Stimulated activated CD8-positive, alpha-beta memory T cell treated with anti-CD3 and anti-CD28 coated beads, Interleukin-7, amount 100 ng/mL, for 48 hours (primary cell): ENCODE data around the gene TPD52L2.
"Not testable (repeated sequence)": the region's sequence is repeated elsewhere in the genome, so short reads cannot be mapped to it uniquely, and the experiment has no call there.

Source experiments
- DNase-seq, 2 donors: peaks; one replicate each; pipeline ENCODE4 v3.0.0-alpha.2; 2020; ENCODE audit warnings: low read depth in 1 of 2; ENCODE audit errors: extremely low read depth in 1 of 2

The TPD52L2 gene

GRCh38 chr20:63835021-63835858, 29.8 kb upstream of the TPD52L2 start:
- DNase-seq, result no peak

DNA sequence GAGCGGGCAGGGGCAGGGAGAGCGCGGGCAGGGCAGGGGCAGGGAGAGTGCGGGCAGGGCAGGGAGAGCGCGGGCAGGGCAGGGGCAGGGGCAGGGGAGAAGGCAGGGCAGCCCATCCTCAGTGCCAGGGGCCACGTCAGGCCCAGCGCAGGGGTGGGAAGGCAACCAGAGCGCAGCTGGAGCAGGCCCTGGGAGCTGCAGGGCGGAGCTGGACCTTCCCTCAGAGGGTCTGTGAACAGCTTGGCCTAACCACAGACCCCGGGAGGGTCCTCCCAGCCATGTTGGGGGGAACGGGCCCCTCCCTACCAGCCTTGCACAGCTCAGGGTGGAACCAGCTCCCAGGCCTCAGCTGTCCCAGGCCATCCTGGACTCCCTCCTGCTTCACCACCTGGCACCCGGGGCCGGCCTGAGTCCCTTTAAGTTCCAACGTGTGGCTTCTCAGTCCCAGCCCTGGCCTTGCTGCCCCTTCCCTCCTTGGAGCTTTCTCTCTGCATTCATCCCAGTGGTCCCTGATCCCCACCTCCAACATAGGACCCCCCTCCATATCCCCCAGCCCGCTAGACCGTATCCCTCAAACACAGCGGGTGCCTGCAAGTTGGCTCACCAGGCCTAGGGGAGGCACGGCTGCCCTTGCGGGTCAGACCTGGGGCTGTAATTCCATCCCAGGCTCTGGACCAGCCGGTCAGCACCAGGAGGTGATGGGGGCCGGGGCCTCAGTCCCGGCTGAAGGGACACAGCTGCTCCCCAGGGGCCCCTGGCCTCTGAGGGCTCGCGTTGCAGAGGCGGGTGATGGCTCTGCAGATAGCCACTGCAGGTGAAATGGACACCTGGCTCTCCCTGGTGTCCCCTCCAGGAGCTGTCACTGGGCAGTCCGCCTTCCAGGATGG, 28.4 kb upstream of the TPD52L2 start:
- no peak for DNase-seq

GRCh38 chr20:63837479-63837878, 27.6 kb upstream of the TPD52L2 start:
- no peak for DNase-seq

DNA sequence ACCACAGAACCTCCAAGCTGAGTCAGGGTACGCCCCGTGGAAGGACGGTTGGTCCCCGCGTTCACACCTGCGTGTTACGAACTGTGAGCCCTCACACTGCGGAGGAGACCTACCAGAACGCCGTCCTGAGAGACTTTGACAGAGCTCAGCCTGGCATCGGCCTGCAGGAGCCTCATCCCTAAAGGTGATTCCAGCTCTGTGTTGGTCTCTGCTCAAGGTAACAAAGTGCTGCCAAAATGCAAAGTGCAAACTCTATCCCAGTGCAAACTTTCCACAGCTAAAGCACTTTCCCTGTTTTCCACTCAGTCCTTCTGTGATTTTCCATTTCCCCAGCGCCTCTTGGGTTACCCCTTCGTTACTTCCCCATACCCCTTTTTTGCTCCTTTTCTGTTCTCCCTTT, 25.4 kb upstream of the TPD52L2 start:
- no peak for DNase-seq

GRCh38 chr20:63840405-63840828, 24.7 kb upstream of the TPD52L2 start:
- DNase-seq, result no peak

GRCh38 chr20:63842258-63842657, 22.8 kb upstream of the TPD52L2 start:
- no peak for DNase-seq

DNA sequence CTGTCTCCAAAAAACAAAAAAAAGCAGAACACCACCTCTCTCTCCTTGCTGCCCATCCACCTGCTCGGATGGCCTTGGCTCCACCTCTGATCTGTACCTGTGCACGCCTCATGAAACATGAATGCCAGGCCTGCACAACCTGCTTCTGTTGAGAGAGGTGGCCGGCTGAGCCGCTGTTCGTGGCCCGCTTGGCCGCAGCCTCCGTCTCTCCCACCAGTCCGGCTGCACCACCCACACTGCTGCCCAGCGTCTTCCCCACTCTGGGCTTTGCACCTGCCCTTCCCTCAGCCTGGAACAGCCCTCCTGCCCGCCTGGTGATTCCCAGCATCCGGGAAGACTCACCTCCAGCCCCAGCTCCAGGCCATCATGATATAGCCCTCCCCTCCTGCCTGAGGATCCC, 21.8 kb upstream of the TPD52L2 start:
- DNase-seq, result no peak

DNA sequence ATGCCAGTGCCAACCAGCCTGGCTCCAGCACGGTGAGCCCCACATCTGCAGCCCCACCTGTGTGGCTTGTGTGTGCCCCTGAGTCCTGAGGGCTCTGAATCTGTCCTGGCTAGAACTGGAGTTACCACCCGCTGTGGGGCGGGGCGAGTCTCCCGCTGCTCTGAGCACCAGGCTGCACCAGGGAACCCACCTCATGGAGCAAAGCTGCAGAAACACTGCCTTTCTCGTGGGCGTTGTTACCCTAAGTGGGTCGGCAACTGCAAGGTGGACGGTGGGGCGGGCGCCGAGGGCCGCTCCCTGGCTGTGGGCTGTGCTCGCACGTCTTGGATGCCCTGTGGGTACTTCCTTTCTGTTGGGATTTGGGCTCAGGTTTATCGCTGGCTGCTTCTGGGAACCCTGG, 21.3 kb upstream of the TPD52L2 start:
- no peak for DNase-seq

DNA sequence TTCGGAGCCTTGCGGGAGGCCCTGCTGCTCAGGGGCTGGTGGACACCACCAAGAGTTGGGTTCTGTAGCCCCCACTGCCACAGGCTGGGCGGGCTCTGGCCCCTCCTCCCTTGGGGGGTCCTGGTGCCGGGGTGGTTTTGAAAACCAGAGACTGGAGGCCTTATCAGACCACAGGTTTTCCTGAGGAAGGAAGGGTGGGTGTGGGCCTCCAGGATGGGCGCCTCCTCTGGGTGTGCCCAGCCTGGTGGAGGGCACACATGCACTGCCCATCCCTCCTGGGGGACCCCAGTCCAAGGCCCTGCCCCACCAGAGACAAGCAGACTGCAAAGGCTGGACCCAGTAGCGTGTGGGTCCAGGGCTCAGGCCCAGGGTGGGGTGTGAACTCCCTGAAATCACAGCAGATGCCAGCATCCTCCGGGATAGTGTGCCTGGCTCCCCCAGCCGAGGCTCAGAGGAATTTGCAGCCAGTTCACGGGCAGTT, 20.5 kb upstream of the TPD52L2 start:
- no peak for DNase-seq

- no peak for DNase-seq
Observed at GRCh38 chr20:63846128-63846771, 18.8 kb upstream of the TPD52L2 start.

DNA sequence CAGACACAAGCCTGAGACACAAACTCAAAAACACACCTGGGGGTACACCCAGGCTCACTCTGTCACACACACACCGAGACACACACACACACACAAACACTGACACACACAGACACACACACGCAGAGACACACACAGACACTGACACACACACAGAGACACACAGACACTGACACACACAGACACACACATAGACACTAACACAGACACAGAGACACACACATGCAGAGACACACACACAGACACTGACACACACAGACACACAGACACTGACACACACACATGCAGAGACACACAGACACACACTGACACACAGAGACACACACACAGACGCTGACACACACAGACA, 18.2 kb upstream of the TPD52L2 start:
- DNase-seq, result no peak

GRCh38 chr20:63847237-63848002, 17.6 kb upstream of the TPD52L2 start:
- no peak for DNase-seq

- DNase-seq, result no peak
Observed at GRCh38 chr20:63848003-63848911, 16.8 kb upstream of the TPD52L2 start.

DNA sequence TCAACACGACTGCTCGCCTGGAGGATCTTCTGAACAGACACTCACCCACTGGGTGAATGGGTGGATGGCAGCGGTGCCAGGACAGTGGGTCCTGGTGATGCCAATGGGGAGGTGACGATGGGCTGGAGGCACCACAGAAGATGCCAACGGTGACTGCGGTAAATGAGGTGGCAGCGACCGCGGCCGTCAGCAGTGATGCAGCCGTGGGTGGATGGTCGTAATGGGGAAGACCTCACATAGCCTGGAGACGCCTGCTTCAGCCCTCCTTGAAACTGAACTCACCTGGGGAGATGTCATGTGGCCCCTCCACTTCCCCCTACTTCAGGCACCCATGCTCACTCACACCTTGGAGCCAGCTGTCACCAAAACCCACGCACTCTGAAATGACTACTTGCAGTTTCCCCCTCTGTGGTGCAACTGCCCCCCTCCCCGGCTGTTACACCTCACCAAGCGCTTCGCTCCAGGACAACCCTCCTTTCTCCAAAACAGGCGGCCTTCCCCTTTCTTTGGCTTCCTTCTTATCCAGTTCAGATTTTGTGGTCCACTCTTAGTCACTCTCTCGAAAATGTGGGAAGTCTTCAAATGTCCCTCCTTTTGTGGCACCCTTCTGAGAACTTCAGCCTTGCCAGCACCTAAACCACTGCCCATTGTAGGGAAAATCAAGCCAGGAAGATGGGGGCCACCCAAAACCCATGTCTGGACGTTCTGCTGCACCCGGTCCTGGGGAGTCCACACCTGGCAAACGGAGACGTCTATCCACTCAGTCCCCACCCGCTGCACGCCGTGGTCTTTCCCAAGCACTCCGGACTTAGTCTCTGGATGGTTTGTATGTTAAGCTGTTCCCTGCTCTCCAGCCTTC, 14.2 kb upstream of the TPD52L2 start:
- DNase-seq, result peak; percentile 50 to 79

GRCh38 chr20:63851548-63851943, 13.5 kb upstream of the TPD52L2 start:
- DNase-seq, result not testable (repeated sequence)

GRCh38 chr20:63853733-63854068, 11.4 kb upstream of the TPD52L2 start:
- DNase-seq, result not testable (repeated sequence)

GRCh38 chr20:63854069-63854765, 10.9 kb upstream of the TPD52L2 start:
- DNase-seq, result no peak

DNA sequence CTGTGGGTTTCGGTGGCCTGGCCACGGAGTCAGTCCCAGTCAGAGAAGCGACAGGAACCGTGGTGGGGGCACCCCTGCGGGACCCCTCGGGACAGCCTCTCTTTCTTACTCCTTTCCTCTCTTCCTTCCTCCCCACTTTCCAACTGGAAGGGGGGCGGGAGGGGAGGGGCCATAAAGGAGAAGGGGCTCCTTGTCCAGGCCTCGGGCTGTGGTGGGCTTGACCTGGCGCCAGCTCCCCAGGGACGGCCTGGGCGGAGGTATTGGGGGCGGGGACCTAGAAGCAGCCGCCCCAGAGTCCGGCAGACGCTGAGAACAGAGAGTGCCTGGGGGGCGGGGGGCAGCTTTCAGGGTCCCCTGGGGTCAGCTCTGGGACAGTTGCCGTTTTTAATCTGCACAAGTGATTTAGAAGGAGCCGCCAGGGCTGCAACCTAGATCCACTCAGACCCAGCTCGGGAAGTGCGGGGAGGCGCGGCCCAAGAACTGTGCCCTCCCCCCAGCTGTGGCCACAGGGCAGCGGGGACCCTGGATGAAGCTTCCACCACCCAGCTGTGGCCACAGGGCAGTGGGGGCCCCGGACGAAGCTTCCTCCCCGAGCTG, 10.2 kb upstream of the TPD52L2 start:
- no peak for DNase-seq
